Neural cell (in vitro differentiated cells): Measurements from ENCODE around the gene GALNT2. TPM values are rescaled to one million over a fixed set of nuclear protein-coding genes. Genes with fewer than 3 reads are reported as not detected.

Source experiments
- H2AFZ ChIP-seq: fragments of 200-600, 300-800 bp; sonication (generic), shearing (Covaris generic); 2 replicates; pipeline ENCODE4 v1.6.0; 2014; ENCODE audit warnings: low read depth, mild to moderate bottlenecking, antibody characterized with exemption, low read length, moderate library complexity
- H3F3A ChIP-seq: fragments of 200-600 bp; shearing (Covaris generic); 2 replicates; pipeline ENCODE4 v1.6.1; 2016; ENCODE audit warnings: mild to moderate bottlenecking, moderate library complexity, mixed read lengths, antibody characterized with exemption, low read length; ENCODE audit not compliant: insufficient read depth, poor library complexity, severe bottlenecking
- H3K27ac ChIP-seq: fragments of 200-600, 300-800 bp; sonication (generic), shearing (Covaris generic); 2 replicates; pipeline ENCODE4 v1.5.1; 2014; ENCODE audit warnings: mild to moderate bottlenecking, low read length, moderate library complexity
- H3K27me3 ChIP-seq: fragments of 300-800, 200-600 bp; sonication (generic), shearing (Covaris generic); 2 replicates; pipeline ENCODE4 v1.6.0; 2014; ENCODE audit warnings: mild to moderate bottlenecking, low read depth, low read length, moderate library complexity; ENCODE audit not compliant: insufficient read depth
- H3K36me3 ChIP-seq: fragments of 300-800, 200-600 bp; sonication (generic), shearing (Covaris generic); 2 replicates; pipeline ENCODE4 v1.5.1; 2014; ENCODE audit warnings: mild to moderate bottlenecking, antibody characterized with exemption, low read length, moderate library complexity; ENCODE audit not compliant: insufficient read depth
- H3K4me2 ChIP-seq: fragments of 300-800, 200-600 bp; sonication (generic), shearing (Covaris generic); 2 replicates; pipeline ENCODE4 v1.6.0; 2014; ENCODE audit warnings: mild to moderate bottlenecking, low read length
- H3K4me3 ChIP-seq: fragments of 300-800, 200-600 bp; sonication (generic), shearing (Covaris generic); 2 replicates; pipeline ENCODE4 v1.5.1; 2014; ENCODE audit warnings: mild to moderate bottlenecking, low read length, moderate library complexity
- H3K79me2 ChIP-seq: fragments of 200-600 bp; shearing (Covaris generic); replicated peaks from 2 replicates; pipeline ENCODE4 v1.6.0; 2014; ENCODE audit warnings: mild to moderate bottlenecking, low read length, moderate library complexity; ENCODE audit not compliant: insufficient read depth
- H3K9ac ChIP-seq: fragments of 300-800, 200-600 bp; sonication (generic), shearing (Covaris generic); 2 replicates; pipeline ENCODE4 v1.6.1; 2016; ENCODE audit warnings: mild to moderate bottlenecking, low read length, mixed read lengths
- H3K9me2 ChIP-seq: fragments of 200-600 bp; shearing (Covaris generic); 2 replicates; pipeline ENCODE4 v1.6.1; 2016; ENCODE audit warnings: mild to moderate bottlenecking, low read length, mixed read lengths; ENCODE audit not compliant: insufficient read depth
- H3K9me3 ChIP-seq: fragments of 200-600, 300-800 bp; sonication (generic), shearing (Covaris generic); 2 replicates; pipeline ENCODE4 v1.6.1; 2016; ENCODE audit warnings: mild to moderate bottlenecking, mixed run types, low read length, moderate library complexity, mixed read lengths
- H4K20me1 ChIP-seq: fragments of 200-600 bp; shearing (Covaris generic); 2 replicates; pipeline ENCODE4 v1.6.1; 2016; ENCODE audit warnings: mild to moderate bottlenecking, mixed run types; ENCODE audit not compliant: insufficient read depth
- EP300 ChIP-seq: fragments of 450-650 bp; conservative IDR thresholded peaks from 2 replicates; pipeline ENCODE4 v1.6.1; 2014; ENCODE audit warnings: antibody characterized with exemption, mild to moderate bottlenecking, moderate library complexity; ENCODE audit not compliant: poor library complexity, severe bottlenecking
- EZH2 ChIP-seq: fragments of 200-600, 300-800 bp; shearing (Covaris generic), sonication (generic); IDR thresholded peaks from 2 replicates; pipeline ENCODE4 v1.6.1; 2014; ENCODE audit warnings: antibody characterized with exemption, low read length, borderline replicate concordance, mild to moderate bottlenecking; ENCODE audit not compliant: insufficient read depth, poor library complexity, severe bottlenecking
- MXI1 ChIP-seq: fragments of 450-650 bp; conservative IDR thresholded peaks from 2 replicates; pipeline ENCODE4 v1.6.1; 2014; ENCODE audit warnings: antibody characterized with exemption, mild to moderate bottlenecking; ENCODE audit not compliant: poor library complexity, severe bottlenecking
- POLR2AphosphoS5 ChIP-seq: IDR thresholded peaks from 2 replicates; pipeline ENCODE4 v1.6.1; 2012
- RAD21 ChIP-seq: fragments of 450-650 bp; conservative IDR thresholded peaks from 2 replicates; pipeline ENCODE4 v1.6.1; 2014; ENCODE audit warnings: antibody characterized with exemption, mild to moderate bottlenecking, moderate library complexity
- SMC3 ChIP-seq: fragments of 450-650 bp; conservative IDR thresholded peaks from 2 replicates; pipeline ENCODE4 v1.6.1; 2014; ENCODE audit warnings: antibody characterized with exemption, mild to moderate bottlenecking, moderate library complexity; ENCODE audit not compliant: poor library complexity
- TAF1 ChIP-seq: IDR thresholded peaks from 2 replicates; pipeline ENCODE4 v1.6.1; 2012; ENCODE audit warnings: low read depth
- polyA plus RNA-seq: library from polyadenylated mRNA; depleted of rRNA; stranded (reverse); fragments of >200 nt; gene quantifications from 2 replicates; pipeline ENCODE4 v1.2.3, GENCODE V29; 2014
- TF ChIP-seq, protein P1 (sequence below): IDR thresholded peaks from 2 replicates; pipeline ENCODE4 v1.6.1; 2012; ENCODE audit warnings: borderline replicate concordance
- TF ChIP-seq, protein P2 (sequence below): fragments of 450-650 bp; IDR thresholded peaks from 2 replicates; pipeline ENCODE4 v1.5.1; 2014; ENCODE audit warnings: antibody characterized with exemption, mild to moderate bottlenecking, moderate library complexity; ENCODE audit not compliant: poor library complexity, severe bottlenecking

GALNT2 gene
- polyA plus RNA-seq, 1 donor from 2014 or later: 38.8 TPM

DNA sequence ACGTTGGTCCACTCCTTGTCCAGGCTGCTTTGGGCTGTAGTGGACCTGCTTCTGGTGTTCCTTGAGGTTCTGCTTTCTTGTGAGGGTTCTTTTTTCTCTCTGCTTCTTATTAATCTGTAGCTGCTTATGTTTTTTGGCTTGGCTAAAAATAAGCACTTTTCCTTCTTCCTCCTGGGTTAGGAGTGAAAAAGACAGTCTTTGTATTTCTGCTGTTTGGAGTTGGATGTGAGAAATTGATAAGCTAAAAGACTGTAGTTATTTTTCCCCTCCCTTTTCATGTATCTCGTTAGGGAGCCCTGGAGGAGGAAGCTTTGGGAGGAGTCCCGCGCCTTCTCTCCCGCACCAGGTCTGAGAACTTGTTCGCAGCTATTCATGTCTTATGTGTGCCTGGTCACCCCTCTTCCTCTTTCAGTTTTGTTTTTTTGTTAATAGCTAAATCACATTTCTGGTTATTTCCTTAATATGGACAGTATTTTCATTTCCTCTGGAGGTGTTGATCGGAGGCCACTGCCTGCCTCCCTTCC is 79.0 kb downstream of the GALNT2 start:
- Histone ChIP-seq H2AFZ (no peak overlapping the region), H3K4me2 (no peak overlapping the region), H3K27me3 (no peaks in the 10 kb centered on the region), H3F3A (no peaks in the 10 kb centered on the region), H3K27ac (no peak overlapping the region), H3K9ac (no peak overlapping the region), H3K4me3 (no peak overlapping the region), H3K79me2 (peaks cover 18% of the 10 kb centered on the region), H3K36me3 (no peaks in the 10 kb centered on the region), H4K20me1 (no peaks in the 10 kb centered on the region), H3K9me2 (no peaks in the 10 kb centered on the region), H3K9me3 (no peaks in the 10 kb centered on the region)
- TF ChIP-seq, protein P1, sequence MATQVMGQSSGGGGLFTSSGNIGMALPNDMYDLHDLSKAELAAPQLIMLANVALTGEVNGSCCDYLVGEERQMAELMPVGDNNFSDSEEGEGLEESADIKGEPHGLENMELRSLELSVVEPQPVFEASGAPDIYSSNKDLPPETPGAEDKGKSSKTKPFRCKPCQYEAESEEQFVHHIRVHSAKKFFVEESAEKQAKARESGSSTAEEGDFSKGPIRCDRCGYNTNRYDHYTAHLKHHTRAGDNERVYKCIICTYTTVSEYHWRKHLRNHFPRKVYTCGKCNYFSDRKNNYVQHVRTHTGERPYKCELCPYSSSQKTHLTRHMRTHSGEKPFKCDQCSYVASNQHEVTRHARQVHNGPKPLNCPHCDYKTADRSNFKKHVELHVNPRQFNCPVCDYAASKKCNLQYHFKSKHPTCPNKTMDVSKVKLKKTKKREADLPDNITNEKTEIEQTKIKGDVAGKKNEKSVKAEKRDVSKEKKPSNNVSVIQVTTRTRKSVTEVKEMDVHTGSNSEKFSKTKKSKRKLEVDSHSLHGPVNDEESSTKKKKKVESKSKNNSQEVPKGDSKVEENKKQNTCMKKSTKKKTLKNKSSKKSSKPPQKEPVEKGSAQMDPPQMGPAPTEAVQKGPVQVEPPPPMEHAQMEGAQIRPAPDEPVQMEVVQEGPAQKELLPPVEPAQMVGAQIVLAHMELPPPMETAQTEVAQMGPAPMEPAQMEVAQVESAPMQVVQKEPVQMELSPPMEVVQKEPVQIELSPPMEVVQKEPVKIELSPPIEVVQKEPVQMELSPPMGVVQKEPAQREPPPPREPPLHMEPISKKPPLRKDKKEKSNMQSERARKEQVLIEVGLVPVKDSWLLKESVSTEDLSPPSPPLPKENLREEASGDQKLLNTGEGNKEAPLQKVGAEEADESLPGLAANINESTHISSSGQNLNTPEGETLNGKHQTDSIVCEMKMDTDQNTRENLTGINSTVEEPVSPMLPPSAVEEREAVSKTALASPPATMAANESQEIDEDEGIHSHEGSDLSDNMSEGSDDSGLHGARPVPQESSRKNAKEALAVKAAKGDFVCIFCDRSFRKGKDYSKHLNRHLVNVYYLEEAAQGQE: no peak
- no peak for TF ChIP-seq POLR2AphosphoS5
- no peak for TF ChIP-seq EP300
- no peak for TF ChIP-seq SMC3
- TF ChIP-seq, protein P2, sequence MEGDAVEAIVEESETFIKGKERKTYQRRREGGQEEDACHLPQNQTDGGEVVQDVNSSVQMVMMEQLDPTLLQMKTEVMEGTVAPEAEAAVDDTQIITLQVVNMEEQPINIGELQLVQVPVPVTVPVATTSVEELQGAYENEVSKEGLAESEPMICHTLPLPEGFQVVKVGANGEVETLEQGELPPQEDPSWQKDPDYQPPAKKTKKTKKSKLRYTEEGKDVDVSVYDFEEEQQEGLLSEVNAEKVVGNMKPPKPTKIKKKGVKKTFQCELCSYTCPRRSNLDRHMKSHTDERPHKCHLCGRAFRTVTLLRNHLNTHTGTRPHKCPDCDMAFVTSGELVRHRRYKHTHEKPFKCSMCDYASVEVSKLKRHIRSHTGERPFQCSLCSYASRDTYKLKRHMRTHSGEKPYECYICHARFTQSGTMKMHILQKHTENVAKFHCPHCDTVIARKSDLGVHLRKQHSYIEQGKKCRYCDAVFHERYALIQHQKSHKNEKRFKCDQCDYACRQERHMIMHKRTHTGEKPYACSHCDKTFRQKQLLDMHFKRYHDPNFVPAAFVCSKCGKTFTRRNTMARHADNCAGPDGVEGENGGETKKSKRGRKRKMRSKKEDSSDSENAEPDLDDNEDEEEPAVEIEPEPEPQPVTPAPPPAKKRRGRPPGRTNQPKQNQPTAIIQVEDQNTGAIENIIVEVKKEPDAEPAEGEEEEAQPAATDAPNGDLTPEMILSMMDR: no peak
- TF ChIP-seq EZH2: no peak
- TF ChIP-seq MXI1: no peak
- TF ChIP-seq TAF1: no peak

DNA sequence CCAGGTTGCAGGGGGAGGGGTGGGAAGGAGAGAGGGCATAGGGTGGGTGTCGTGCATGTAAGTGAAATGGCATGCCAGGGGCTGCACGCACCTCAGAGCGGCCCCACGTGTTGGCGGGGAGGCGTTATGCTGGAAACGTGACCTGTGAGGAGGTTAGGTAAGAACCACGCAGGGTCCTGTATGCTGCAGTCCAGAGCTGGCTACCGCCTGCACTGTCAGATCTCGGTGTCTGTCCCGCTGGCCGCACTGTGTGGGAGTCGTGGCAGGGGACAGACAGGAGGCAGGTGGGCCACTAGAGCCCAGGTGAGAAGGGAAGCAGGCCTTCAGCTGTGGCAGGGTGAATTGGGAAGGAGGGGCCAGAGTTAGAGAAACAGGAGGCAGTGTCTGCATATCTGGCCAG is 79.7 kb downstream of the GALNT2 start:
- H3K9ac ChIP-seq: no peak overlapping the region
- no peaks in the 10 kb centered on the region for H3K9me3 ChIP-seq
- no peak overlapping the region for H3K27ac ChIP-seq
- H3K9me2 ChIP-seq: no peaks in the 10 kb centered on the region
- H3K79me2 ChIP-seq: peaks cover 18% of the 10 kb centered on the region
- no peaks in the 10 kb centered on the region for H3K27me3 ChIP-seq
- no peak overlapping the region for H3K4me3 ChIP-seq
- H4K20me1 ChIP-seq: no peaks in the 10 kb centered on the region
- no peaks in the 10 kb centered on the region for H3K36me3 ChIP-seq
- no peak overlapping the region for H3K4me2 ChIP-seq
- no peaks in the 10 kb centered on the region for H3F3A ChIP-seq
- no peak overlapping the region for H2AFZ ChIP-seq
- TF ChIP-seq SMC3 (no peak), EZH2 (no peak), MXI1 (no peak), EP300 (no peak), RAD21 (no peak), POLR2AphosphoS5 (no peak), TAF1 (no peak)
- TF ChIP-seq, protein P1: no peak
- TF ChIP-seq, protein P2: no peak
